ENCODE measurements around the gene KRTAP10-11. TPM values are rescaled to one million over a fixed set of nuclear protein-coding genes. Genes with fewer than 3 reads are reported as not detected.
"Not testable (repeated sequence)": the region's sequence is repeated elsewhere in the genome, so short reads cannot be mapped to it uniquely, and the experiment has no call there.

Gene KRTAP10-11
- total and polyA plus RNA-seq, 2 donors (not counting 1 experiment from before 2014, with no cell fraction given) = not detected

GRCh38 chr21:44599264-44600029, 46.8 kb upstream of the KRTAP10-11 start:
- H3K9ac ChIP-seq (ENCODE audit: low read length) = no peak overlapping the region
- DNase-seq (no peak), ATAC-seq (ENCODE audit: low read depth) (no peak)
- no peak overlapping the region for H3K4me2 ChIP-seq (replicated peaks; ENCODE audit: low read depth, low read length, poor library complexity, severe bottlenecking)
- WGBS (ENCODE audit: insufficient coverage) = 85% methylated on average over 8 of the region's 8 CpGs
- ChIA-PET POLR2A (no interaction called here), CTCF (no interaction called here)
- peaks cover 0 to 19% (median 3%) of the 10 kb centered on the region in 3 donors for H3K9me3 ChIP-seq (ENCODE audit: control extremely low read depth in 1 of 3, control insufficient read depth in 2 of 3, insufficient read depth in 1 of 3, low read length in 2 of 3)
- no peaks in the 10 kb centered on the region for H4K20me1 ChIP-seq (ENCODE audit: control insufficient read depth, insufficient read depth, low read length, poor library complexity, severe bottlenecking)
- Mint-ChIP-seq H3K27me3 (peaks cover 27% of the 10 kb centered on the region), H3K4me3 (no peak overlapping the region), H3K9me3 (ENCODE audit: insufficient read depth) (peaks cover 4% of the 10 kb centered on the region), H3K4me1 (no peaks in the 10 kb centered on the region), H3K27ac (no peak overlapping the region)
- H3K27ac ChIP-seq (ENCODE audit: low read length in 2 of 2) = no peak overlapping the region
- no peaks in the 10 kb centered on the region for H3K4me1 ChIP-seq (ENCODE audit: control insufficient read depth in 2 of 2, insufficient read depth in 2 of 2, low read length in 2 of 2)
- H3K36me3 ChIP-seq (replicated peaks in 1 of 2; ENCODE audit: control extremely low read depth in 1 of 2, control insufficient read depth in 1 of 2, extremely low read depth in 1 of 2, insufficient read depth in 2 of 2, low read length in 1 of 2) = no peaks in the 10 kb centered on the region
- no peak overlapping the region for H2AFZ ChIP-seq (ENCODE audit: insufficient read depth, low read depth, low read length, poor library complexity, severe bottlenecking)
- peaks cover 0 to 13% (median 0%) of the 10 kb centered on the region in 4 experiments for H3K27me3 ChIP-seq (replicated peaks in 1 of 4; ENCODE audit: control extremely low read depth in 1 of 4, control insufficient read depth in 3 of 4, insufficient read depth in 4 of 4, low read length in 3 of 4)
- no peak overlapping the region for H3K4me3 ChIP-seq (ENCODE audit: control extremely low read depth in 1 of 5, extremely low read depth in 1 of 5, insufficient read depth in 1 of 5, low read depth in 2 of 5, low read length in 4 of 5)
- TF ChIP-seq CTCF (IDR thresholded peaks at IDR 0.05) = no peak
- TF ChIP-seq EZH2 (IDR thresholded peaks at IDR 0.05; ENCODE audit: borderline replicate concordance, insufficient read depth, low read depth, low read length, poor library complexity, severe bottlenecking) = no peak
- intact Hi-C loops (cut with micrococcal nuclease) = no loop called here
- H3K79me2 ChIP-seq (ENCODE audit: control insufficient read depth, insufficient read depth, low read length) = no peaks in the 10 kb centered on the region

GRCh38 chr21:44600118-44600978, 45.9 kb upstream of the KRTAP10-11 start, which contains the start of gene KRTAP10-7:
KRTAP10-7 (plus strand) TSS chr21:44600597; CDS start chr21:44600622, 25 bp downstream.
- CTCF ChIA-PET = not testable (repeated sequence)

GRCh38 chr21:44601091-44601490, 45.1 kb upstream of the KRTAP10-11 start:
- 84% methylated on average over 10 of the region's 10 CpGs for WGBS (ENCODE audit: insufficient coverage)
- H3K4me3 Mint-ChIP-seq; H3K4me3 ChIP-seq (ENCODE audit: control extremely low read depth in 1 of 5, extremely low read depth in 1 of 5, insufficient read depth in 1 of 5, low read depth in 2 of 5, low read length in 4 of 5); CTCF ChIA-PET; H3K36me3 ChIP-seq (replicated peaks in 1 of 2; ENCODE audit: control extremely low read depth in 1 of 2, control insufficient read depth in 1 of 2, extremely low read depth in 1 of 2, insufficient read depth in 2 of 2, low read length in 1 of 2); H3K79me2 ChIP-seq (ENCODE audit: control insufficient read depth, insufficient read depth, low read length); DNase-seq; H3K27ac ChIP-seq (ENCODE audit: low read length in 2 of 2); ATAC-seq (ENCODE audit: low read depth); H4K20me1 ChIP-seq (ENCODE audit: control insufficient read depth, insufficient read depth, low read length, poor library complexity, severe bottlenecking); H3K9me3 Mint-ChIP-seq (ENCODE audit: insufficient read depth); POLR2A ChIA-PET; H2AFZ ChIP-seq (ENCODE audit: insufficient read depth, low read depth, low read length, poor library complexity, severe bottlenecking); H3K4me1 ChIP-seq (ENCODE audit: control insufficient read depth in 2 of 2, insufficient read depth in 2 of 2, low read length in 2 of 2); H3K9ac ChIP-seq (ENCODE audit: low read length); H3K4me2 ChIP-seq (replicated peaks; ENCODE audit: low read depth, low read length, poor library complexity, severe bottlenecking); intact Hi-C loops (cut with micrococcal nuclease); H3K4me1 Mint-ChIP-seq; H3K27ac Mint-ChIP-seq: not testable (repeated sequence)
- H3K27me3 ChIP-seq (replicated peaks in 1 of 4; ENCODE audit: control extremely low read depth in 1 of 4, control insufficient read depth in 3 of 4, insufficient read depth in 4 of 4, low read length in 3 of 4) = peaks cover 0 to 13% (median 3%) of the 10 kb centered on the region in 4 experiments
- peaks cover 40% of the 10 kb centered on the region for H3K27me3 Mint-ChIP-seq
- H3K9me3 ChIP-seq (ENCODE audit: control extremely low read depth in 1 of 3, control insufficient read depth in 2 of 3, insufficient read depth in 1 of 3, low read length in 2 of 3) = peaks cover 0 to 19% (median 3%) of the 10 kb centered on the region in 3 donors

More at GRCh38 chr21:44600118-44600978, 45.9 kb upstream of the KRTAP10-11 start, which contains the start of gene KRTAP10-7:
- ATAC-seq (ENCODE audit: low read depth); H3K27ac ChIP-seq (ENCODE audit: low read length in 2 of 2); H3K79me2 ChIP-seq (ENCODE audit: control insufficient read depth, insufficient read depth, low read length); H3K4me1 ChIP-seq (ENCODE audit: control insufficient read depth in 2 of 2, insufficient read depth in 2 of 2, low read length in 2 of 2); H3K4me2 ChIP-seq (replicated peaks; ENCODE audit: low read depth, low read length, poor library complexity, severe bottlenecking); H3K4me3 ChIP-seq (ENCODE audit: control extremely low read depth in 1 of 5, extremely low read depth in 1 of 5, insufficient read depth in 1 of 5, low read depth in 2 of 5, low read length in 4 of 5); H3K9me3 Mint-ChIP-seq (ENCODE audit: insufficient read depth); H3K36me3 ChIP-seq (replicated peaks in 1 of 2; ENCODE audit: control extremely low read depth in 1 of 2, control insufficient read depth in 1 of 2, extremely low read depth in 1 of 2, insufficient read depth in 2 of 2, low read length in 1 of 2); H3K4me3 Mint-ChIP-seq; DNase-seq; H2AFZ ChIP-seq (ENCODE audit: insufficient read depth, low read depth, low read length, poor library complexity, severe bottlenecking); intact Hi-C loops (cut with micrococcal nuclease); H3K4me1 Mint-ChIP-seq; H4K20me1 ChIP-seq (ENCODE audit: control insufficient read depth, insufficient read depth, low read length, poor library complexity, severe bottlenecking); POLR2A ChIA-PET; H3K9ac ChIP-seq (ENCODE audit: low read length): not testable (repeated sequence)
- H3K27me3 ChIP-seq (replicated peaks in 1 of 4; ENCODE audit: control extremely low read depth in 1 of 4, control insufficient read depth in 3 of 4, insufficient read depth in 4 of 4, low read length in 3 of 4) = peaks cover 0 to 13% (median under 1%) of the 10 kb centered on the region in 4 experiments
- peaks cover 35% of the 10 kb centered on the region for H3K27me3 Mint-ChIP-seq
- H3K27ac Mint-ChIP-seq = peak within 1 kb of the TSS; percentile 34
- 85% methylated on average over 11 of the region's 23 CpGs for WGBS (ENCODE audit: insufficient coverage)
- H3K9me3 ChIP-seq (ENCODE audit: control extremely low read depth in 1 of 3, control insufficient read depth in 2 of 3, insufficient read depth in 1 of 3, low read length in 2 of 3) = peaks cover 0 to 19% (median 3%) of the 10 kb centered on the region in 3 donors

Measured in B cell (primary cell).